Spleen (tissue), 11 donors: ENCODE measurements around the gene CNN2. TPM values are rescaled to one million over a fixed set of nuclear protein-coding genes. Genes with fewer than 3 reads are reported as not detected.
A peak's percentile ranks its signal among the peaks of the same experiment; 100 is the strongest.

Experiments used
- DNase-seq: peaks from one replicate; pipeline ENCODE4 v3.0.0-alpha.2; 2020
- H3K27ac ChIP-seq, 8 donors: fragments of 200-600 bp; sonication (generic) in 7 of 8; 1 replicate in 4 of 8; 2 replicates in 4 of 8; pipeline versions ENCODE4 v1.5.0 to v1.8.0; 2016 to 2021; ENCODE audit warnings: inconsistent platforms in 4 of 8, mild to moderate bottlenecking in 4 of 8, moderate library complexity in 1 of 8
- H3K27me3 ChIP-seq, 7 donors: fragments of 200-600 bp; sonication (generic) in 6 of 7; replicated peaks in 1 of 7; 1 replicate in 4 of 7; 2 replicates in 3 of 7; pipeline versions ENCODE4 v1.5.0 to v1.8.0; 2016 to 2021; ENCODE audit warnings: inconsistent platforms in 3 of 7, mild to moderate bottlenecking in 1 of 7
- H3K36me3 ChIP-seq, 6 donors: fragments of 200-600 bp; sonication (generic) in 5 of 6; 1 replicate in 4 of 6; 2 replicates in 2 of 6; pipeline versions ENCODE4 v1.5.0 to v1.8.0; 2016 to 2021; ENCODE audit warnings: inconsistent platforms in 2 of 6
- H3K4me1 ChIP-seq, 6 donors: fragments of 200-600 bp; sonication (generic) in 5 of 6; 1 replicate in 3 of 6; 2 replicates in 3 of 6; pipeline versions ENCODE4 v1.5.0 to v1.8.0; 2016 to 2021; ENCODE audit warnings: inconsistent platforms in 3 of 6
- H3K4me3 ChIP-seq, 8 donors: fragments of 200-600 bp; sonication (generic) in 7 of 8; 1 replicate in 4 of 8; 2 replicates in 4 of 8; pipeline versions ENCODE4 v1.5.0 to v1.8.0; 2016 to 2021; ENCODE audit warnings: inconsistent platforms in 4 of 8, mild to moderate bottlenecking in 4 of 8, moderate library complexity in 2 of 8
- H3K9me3 ChIP-seq, 8 donors: fragments of 200-600 bp; sonication (generic) in 7 of 8; 1 replicate in 4 of 8; 2 replicates in 4 of 8; pipeline versions ENCODE4 v1.5.0 to v1.8.0; 2016 to 2021; ENCODE audit warnings: inconsistent platforms in 4 of 8
- POLR2A ChIP-seq, 3 donors: fragments of 450-650 bp; IDR thresholded peaks; one replicate each; pipeline ENCODE4 v1.5.1; 2017; ENCODE audit warnings: antibody characterized with exemption in 3 of 3, mild to moderate bottlenecking in 1 of 3
- POLR2AphosphoS5 ChIP-seq, 3 donors: sonication (generic); formaldehyde crosslinking; IDR thresholded peaks; one replicate each; pipeline ENCODE4 v1.5.1; 2017; ENCODE audit warnings: antibody characterized with exemption in 3 of 3
- WGBS, 5 donors: extraction: QIAGEN DNeasy Blood & Tissue Kit in 3 of 5; methylation state at CpG; one replicate each; pipeline versions ENCODE4 v1.1.5 to v1.1.7; 2013 to 2018; 5-methylcytosine and 5-hydroxymethylcytosine counted together
- intact Hi-C: fragments of 100-400 bp; cut with DNase I; formaldehyde crosslinking; loops from one replicate; pipeline ENCODE4 v1.15.0; 2023; ENCODE audit warnings: low total_unique reads
- polyA plus RNA-seq, 3 donors: library from polyadenylated mRNA; stranded (reverse); fragments of 200-250 nt; gene quantifications; one replicate each; pipeline ENCODE4 v1.2.1, GENCODE V29; 2013
- total RNA-seq, 7 donors: library from RNA; depleted of rRNA in 3 of 7; stranded (reverse); fragments of >200 nt in 3 of 7; fragmentation: NEBNext Ultra II Directional in 4 of 7; extraction: Animal tissue kit (Norgen Biotek cat#: 25700) in 4 of 7; gene quantifications; one replicate each; pipeline versions ENCODE4 v1.1.0 to v1.2.1, GENCODE V29; 2016 to 2021
- TF ChIP-seq, protein P1 (sequence below), 11 experiments: fragments of 200-600 bp in 7 of 11; fragments of 450-650 bp in 4 of 11; sonication (generic) in 4 of 11; IDR thresholded peaks in 8 of 11; conservative IDR thresholded peaks in 3 of 11; 1 replicate in 7 of 11; 2 replicates in 4 of 11; pipeline versions ENCODE4 v1.4.0 to v1.8.0; 2016 to 2021; ENCODE audit warnings: antibody characterized with exemption in 11 of 11, inconsistent platforms in 4 of 11, mild to moderate bottlenecking in 1 of 11
- donor health status: healthy with polysubstance abuse.
- donor health status: DM: no; HTN: no; CAD: no; lungs with moderate emphysema.
- donor health status: DM: no; HTN: no; CAD: no.
- donor health status: Bipolar disorder and iron deficiency.
- donor health status: healthy.
- donor health status: DM: no; HTN: no; CAD: no.
- donor health status: DM: yes; HTN: yes; CAD: no.

The CNN2 gene
- total and polyA plus RNA-seq, 10 donors = 102 to 296 (median 188) TPM

DNA sequence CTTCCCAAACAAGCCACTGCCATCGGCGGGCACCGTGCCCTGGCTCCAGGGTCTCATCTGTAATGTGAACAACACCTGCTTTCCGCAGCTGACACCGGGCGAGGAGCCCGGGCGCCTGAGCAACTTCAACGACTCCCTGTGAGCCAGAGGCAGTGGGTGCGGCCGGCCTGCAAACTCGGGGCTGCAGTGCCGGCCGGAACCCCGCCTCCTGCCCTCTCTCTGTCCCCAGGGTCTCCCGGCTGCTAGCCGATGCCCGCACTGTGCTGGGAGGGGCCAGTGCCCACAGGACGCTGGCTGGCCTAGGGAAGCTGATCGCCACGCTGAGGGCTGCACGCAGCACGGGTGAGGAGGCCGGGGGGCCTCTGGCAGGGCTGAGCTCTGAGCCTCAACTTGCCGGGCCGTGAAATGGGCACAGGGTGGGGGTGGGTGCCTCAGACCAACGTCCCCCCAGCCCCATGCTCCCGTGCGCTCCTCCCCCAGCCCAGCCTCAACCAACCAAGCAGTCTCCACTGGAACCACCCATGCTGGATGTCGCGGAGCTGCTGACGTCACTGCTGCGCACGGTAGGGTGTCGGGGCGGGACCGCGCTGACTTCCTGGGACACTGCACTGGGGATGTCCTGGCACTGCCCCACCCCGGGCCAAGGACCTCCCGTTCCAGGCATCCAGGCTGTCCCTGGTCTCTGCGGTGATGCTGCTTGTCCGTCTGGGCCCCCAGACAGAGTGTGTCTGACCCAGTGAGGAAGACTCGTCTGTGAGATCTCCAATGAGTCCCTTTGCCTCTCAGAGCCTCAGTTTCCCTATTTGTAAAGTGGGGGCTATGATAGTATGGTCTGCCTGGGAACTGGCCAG lies 15.7 kb downstream of the CNN2 start:
- Histone ChIP-seq H3K4me1 (peaks cover 36 to 74% (median 59%) of the 10 kb centered on the region in 6 donors), H3K4me3 (peak overlapping the region in 4 of 8 donors; percentile 70 to 92 (median 76)), H3K36me3 (peaks cover 0 to 71% (median 26%) of the 10 kb centered on the region in 6 donors), H3K27ac (peak overlapping the region in 3 of 8 donors; percentile 85 to 94 (median 93)), H3K9me3 (no peaks in the 10 kb centered on the region), H3K27me3 (no peaks in the 10 kb centered on the region)
- intact Hi-C loops = no loop called here
- TF ChIP-seq, protein P1, sequence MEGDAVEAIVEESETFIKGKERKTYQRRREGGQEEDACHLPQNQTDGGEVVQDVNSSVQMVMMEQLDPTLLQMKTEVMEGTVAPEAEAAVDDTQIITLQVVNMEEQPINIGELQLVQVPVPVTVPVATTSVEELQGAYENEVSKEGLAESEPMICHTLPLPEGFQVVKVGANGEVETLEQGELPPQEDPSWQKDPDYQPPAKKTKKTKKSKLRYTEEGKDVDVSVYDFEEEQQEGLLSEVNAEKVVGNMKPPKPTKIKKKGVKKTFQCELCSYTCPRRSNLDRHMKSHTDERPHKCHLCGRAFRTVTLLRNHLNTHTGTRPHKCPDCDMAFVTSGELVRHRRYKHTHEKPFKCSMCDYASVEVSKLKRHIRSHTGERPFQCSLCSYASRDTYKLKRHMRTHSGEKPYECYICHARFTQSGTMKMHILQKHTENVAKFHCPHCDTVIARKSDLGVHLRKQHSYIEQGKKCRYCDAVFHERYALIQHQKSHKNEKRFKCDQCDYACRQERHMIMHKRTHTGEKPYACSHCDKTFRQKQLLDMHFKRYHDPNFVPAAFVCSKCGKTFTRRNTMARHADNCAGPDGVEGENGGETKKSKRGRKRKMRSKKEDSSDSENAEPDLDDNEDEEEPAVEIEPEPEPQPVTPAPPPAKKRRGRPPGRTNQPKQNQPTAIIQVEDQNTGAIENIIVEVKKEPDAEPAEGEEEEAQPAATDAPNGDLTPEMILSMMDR (IDR thresholded peaks at IDR 0.05 in 8 of 11, conservative IDR thresholded peaks at IDR 0.05 in 3 of 11) = no peak
- no peak for TF ChIP-seq POLR2AphosphoS5 (IDR thresholded peaks at IDR 0.05)
- no peak for TF ChIP-seq POLR2A (IDR thresholded peaks at IDR 0.05)
- peak; percentile 85 for DNase-seq
- WGBS, 5 donors = 76 to 95% (median 83%) methylated on average over 4 to 43 of the region's 43 CpGs

DNA sequence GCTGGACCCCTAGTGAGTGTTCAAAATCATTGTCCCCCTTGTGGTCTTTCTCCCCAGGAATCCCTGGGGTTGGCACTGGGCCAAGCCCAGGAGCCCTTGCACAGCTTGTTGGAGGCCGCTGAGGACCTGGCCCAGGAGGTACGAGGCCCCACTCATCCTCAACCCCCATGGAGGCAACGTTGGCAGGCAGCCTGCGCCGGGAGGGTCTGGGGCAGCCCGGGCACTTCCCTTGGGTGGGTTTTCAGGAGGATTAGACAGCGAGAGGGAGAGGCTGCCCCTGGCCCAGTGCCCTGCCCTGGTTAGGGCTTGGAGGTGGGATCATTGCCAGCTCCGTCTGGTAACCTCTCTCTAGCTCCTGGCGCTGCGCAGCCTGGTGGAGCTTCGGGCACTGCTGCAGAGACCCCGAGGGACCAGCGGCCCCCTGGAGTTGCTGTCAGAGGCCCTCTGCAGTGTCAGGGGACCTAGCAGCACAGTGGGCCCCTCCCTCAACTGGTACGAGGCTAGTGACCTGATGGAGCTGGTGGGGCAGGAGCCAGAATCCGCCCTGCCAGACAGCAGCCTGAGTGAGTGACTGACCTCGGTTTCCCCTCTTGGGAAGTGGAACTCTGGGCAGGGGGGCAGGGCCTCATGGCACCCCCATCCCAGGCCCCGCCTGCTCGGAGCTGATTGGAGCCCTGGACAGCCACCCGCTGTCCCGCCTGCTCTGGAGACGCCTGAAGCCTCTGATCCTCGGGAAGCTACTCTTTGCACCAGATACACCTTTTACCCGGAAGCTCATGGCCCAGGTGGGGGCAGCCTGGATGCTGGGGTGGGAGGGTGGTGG lies 16.5 kb downstream of the CNN2 start:
- Histone ChIP-seq H3K9me3 (no peaks in the 10 kb centered on the region), H3K4me1 (peaks cover 28 to 72% (median 55%) of the 10 kb centered on the region in 6 donors), H3K27ac (no peak overlapping the region), H3K27me3 (no peaks in the 10 kb centered on the region), H3K36me3 (peaks cover 0 to 71% (median 30%) of the 10 kb centered on the region in 6 donors), H3K4me3 (no peak overlapping the region)
- DNase-seq = peak; percentile 75
- peak in 1 of 3 donors; percentile 6 for TF ChIP-seq POLR2AphosphoS5 (IDR thresholded peaks at IDR 0.05)
- TF ChIP-seq, protein P1 (IDR thresholded peaks at IDR 0.05 in 8 of 11, conservative IDR thresholded peaks at IDR 0.05 in 3 of 11) = no peak
- intact Hi-C loops = no loop called here
- 73 to 91% (median 87%) methylated on average over 12 to 23 of the region's 23 CpGs for WGBS, 5 donors

DNA sequence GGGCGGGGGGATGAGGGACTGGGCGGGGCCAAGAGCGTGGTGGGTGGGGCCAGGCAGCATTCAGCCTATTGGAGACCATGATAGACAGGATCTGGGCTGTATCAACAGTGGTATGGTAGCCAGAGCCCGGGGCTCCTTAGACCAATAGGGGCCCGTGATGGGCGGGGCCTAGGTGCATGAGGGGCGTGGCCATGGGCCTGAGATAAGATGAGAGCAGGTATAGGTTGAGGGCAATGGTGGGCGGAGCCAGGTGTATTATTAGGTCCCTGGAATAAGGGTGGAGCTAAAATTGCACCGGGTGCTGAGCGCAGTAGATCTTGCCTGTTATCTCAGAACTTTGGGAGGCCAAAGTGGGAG lies 18.8 kb downstream of the CNN2 start:
- intact Hi-C loops = no loop called here
- WGBS, 5 donors = 78 to 89% (median 80%) methylated on average over 10 of the region's 10 CpGs
- Histone ChIP-seq H3K36me3 (peaks cover 0 to 64% (median 30%) of the 10 kb centered on the region in 6 donors), H3K4me3 (no peak overlapping the region), H3K27me3 (no peaks in the 10 kb centered on the region), H3K9me3 (no peaks in the 10 kb centered on the region), H3K4me1 (peaks cover 10 to 49% (median 32%) of the 10 kb centered on the region in 6 donors), H3K27ac (no peak overlapping the region)
- TF ChIP-seq POLR2A (IDR thresholded peaks at IDR 0.05) = no peak
- TF ChIP-seq POLR2AphosphoS5 (IDR thresholded peaks at IDR 0.05) = no peak
- TF ChIP-seq, protein P1 (IDR thresholded peaks at IDR 0.05 in 8 of 11, conservative IDR thresholded peaks at IDR 0.05 in 3 of 11) = no peak
- no peak for DNase-seq
